ENCODE data around the gene SPEF1. TPM values are rescaled to one million over a fixed set of nuclear protein-coding genes. Genes with fewer than 3 reads are reported as not detected.

Gene SPEF1
- polyA plus RNA-seq, 1 donor, result not detected

- no peak for DNase-seq
Observed at GRCh38 chr20:3729378-3729777, 51.9 kb downstream of the SPEF1 start.

GRCh38 chr20:3728876-3729275 is 52.4 kb downstream of the SPEF1 start:
- DNase-seq, result no peak

- no peak for DNase-seq
Observed at GRCh38 chr20:3728354-3728753, 52.9 kb downstream of the SPEF1 start.

Other genes starting within 250 kb of the SPEF1 start
- not detected for gene GFRA4, start 118.0 kb downstream of the SPEF1 start, polyA plus RNA-seq (ENCODE audit: insufficient read length)
- gene ADAM33, start 99.4 kb downstream of the SPEF1 start, polyA plus RNA-seq (ENCODE audit: insufficient read length), result 61.5 TPM
- gene SIGLEC1, start 68.8 kb downstream of the SPEF1 start, polyA plus RNA-seq (ENCODE audit: insufficient read length), result 4.6 TPM
- gene HSPA12B, start 48.8 kb downstream of the SPEF1 start, polyA plus RNA-seq (ENCODE audit: insufficient read length), result 25.5 TPM
- 29.1 TPM for gene ADISSP, start 13.7 kb downstream of the SPEF1 start, polyA plus RNA-seq (ENCODE audit: insufficient read length)
- gene CENPB, start 5.3 kb upstream of the SPEF1 start, polyA plus RNA-seq (ENCODE audit: insufficient read length), result 47.8 TPM
- gene CDC25B, start 14.9 kb upstream of the SPEF1 start, polyA plus RNA-seq (ENCODE audit: insufficient read length), result 122 TPM
- gene AP5S1, start 39.1 kb upstream of the SPEF1 start, polyA plus RNA-seq (ENCODE audit: insufficient read length), result 11.8 TPM
- gene MAVS, start 65.4 kb upstream of the SPEF1 start, polyA plus RNA-seq (ENCODE audit: insufficient read length), result 26.0 TPM
- 32.7 TPM for gene PANK2, start 107.9 kb upstream of the SPEF1 start, polyA plus RNA-seq (ENCODE audit: insufficient read length)
- gene RNF24, start 234.1 kb upstream of the SPEF1 start, polyA plus RNA-seq (ENCODE audit: insufficient read length), result 21.4 TPM

All from hindlimb muscle (tissue), 1 donor.